Measurements from ENCODE around the gene FOXD1. TPM values are rescaled to one million over a fixed set of nuclear protein-coding genes. Genes with fewer than 3 reads are reported as not detected.

Gene FOXD1
- total and polyA plus RNA-seq, 9 of the 15 experiments (the other 6 are each of a cell fraction or from before 2014, with no cell fraction given): 0.03 to 0.40 (median 0.10) TPM; not detected in 4

DNA sequence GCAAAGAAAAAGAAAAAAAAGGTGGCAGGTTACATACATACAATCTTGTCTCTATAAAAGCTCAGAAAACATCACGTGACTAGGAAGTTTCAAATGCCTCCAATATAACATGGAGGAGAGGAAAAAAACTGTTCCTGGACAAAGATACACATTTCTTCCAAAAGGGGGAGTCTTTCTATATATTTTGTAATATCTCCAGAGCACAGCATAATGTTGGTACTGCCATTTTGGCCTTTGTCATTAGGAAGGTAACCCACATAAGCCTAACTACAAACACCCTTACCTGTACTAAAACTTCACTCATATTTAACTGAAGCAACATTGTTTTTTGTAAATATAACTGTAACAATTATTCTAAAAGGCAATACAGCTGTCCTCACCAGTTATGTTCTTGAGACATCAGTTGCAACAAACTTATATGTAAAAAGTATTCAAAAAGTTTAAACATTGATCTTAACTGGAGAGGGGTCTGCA is 48.4 kb upstream of the FOXD1 start (continued):
- TF ChIP-seq NBN (IDR thresholded peaks at IDR 0.05; ENCODE audit: low read depth) (peak; percentile 81), ZNF668 (CRISPR knock-in tag; IDR thresholded peaks at IDR 0.05) (no peak), ZNF655 (CRISPR knock-in tag; IDR thresholded peaks at IDR 0.05) (no peak), ZNF785 (CRISPR knock-in tag; IDR thresholded peaks at IDR 0.05) (no peak), TBP (optimal IDR thresholded peaks at IDR 0.05; ENCODE audit: low read depth, low read length) (peak; percentile 74), ZBTB17 (CRISPR knock-in tag; IDR thresholded peaks at IDR 0.05) (0 out of 2 replicates have a peak, but pooled peaks have one; percentile 23), MBD1 (CRISPR knock-in tag; IDR thresholded peaks at IDR 0.05) (no peak), PRPF4 (IDR thresholded peaks at IDR 0.05; ENCODE audit: insufficient read depth, low read depth, low read length, poor library complexity, severe bottlenecking) (no peak), ZNF518B (CRISPR knock-in tag; IDR thresholded peaks at IDR 0.05) (no peak), GTF2A2 (tag; IDR thresholded peaks at IDR 0.05) (no peak), ZFX (CRISPR knock-in tag; IDR thresholded peaks at IDR 0.05) (no peak), ARID2 (IDR thresholded peaks at IDR 0.05) (no peak), ZC3H4 (CRISPR knock-in tag; IDR thresholded peaks at IDR 0.05; ENCODE audit: borderline replicate concordance) (no peak), CEBPZ (IDR thresholded peaks at IDR 0.05; ENCODE audit: borderline replicate concordance, low read depth, low read length) (no peak)
- TF ChIP-seq, protein P1, sequence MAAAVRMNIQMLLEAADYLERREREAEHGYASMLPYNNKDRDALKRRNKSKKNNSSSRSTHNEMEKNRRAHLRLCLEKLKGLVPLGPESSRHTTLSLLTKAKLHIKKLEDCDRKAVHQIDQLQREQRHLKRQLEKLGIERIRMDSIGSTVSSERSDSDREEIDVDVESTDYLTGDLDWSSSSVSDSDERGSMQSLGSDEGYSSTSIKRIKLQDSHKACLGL (CRISPR knock-in tag; IDR thresholded peaks at IDR 0.05; ENCODE audit: borderline replicate concordance, poor library complexity, severe bottlenecking): no peak
- TF ChIP-seq, protein P2, sequence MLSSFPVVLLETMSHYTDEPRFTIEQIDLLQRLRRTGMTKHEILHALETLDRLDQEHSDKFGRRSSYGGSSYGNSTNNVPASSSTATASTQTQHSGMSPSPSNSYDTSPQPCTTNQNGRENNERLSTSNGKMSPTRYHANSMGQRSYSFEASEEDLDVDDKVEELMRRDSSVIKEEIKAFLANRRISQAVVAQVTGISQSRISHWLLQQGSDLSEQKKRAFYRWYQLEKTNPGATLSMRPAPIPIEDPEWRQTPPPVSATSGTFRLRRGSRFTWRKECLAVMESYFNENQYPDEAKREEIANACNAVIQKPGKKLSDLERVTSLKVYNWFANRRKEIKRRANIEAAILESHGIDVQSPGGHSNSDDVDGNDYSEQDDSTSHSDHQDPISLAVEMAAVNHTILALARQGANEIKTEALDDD (IDR thresholded peaks at IDR 0.05): peak; percentile 36; the same call in 1 of the 2 replicates

Data from K562 (cell line).